Stomach (tissue), 9 donors: Measurements from ENCODE around the gene PFKFB4. TPM values are rescaled to one million over a fixed set of nuclear protein-coding genes. Genes with fewer than 3 reads are reported as not detected.
A peak's percentile ranks its signal among the peaks of the same experiment; 100 is the strongest.

Experiments
- DNase-seq, 2 donors: peaks; one replicate each; pipeline versions ENCODE4 v3.0.0 to v3.0.0-alpha.2; 2013 to 2019
- H3K27ac ChIP-seq, 5 donors: fragments of 200-600 bp in 4 of 5; sonication (generic) in 4 of 5; one replicate each; pipeline ENCODE4 v1.5.1; 2013 to 2019; ENCODE audit warnings: mild to moderate bottlenecking in 1 of 5, moderate library complexity in 1 of 5
- H3K27me3 ChIP-seq, 3 donors: fragments of 200-600 bp; sonication (generic); one replicate each; pipeline ENCODE4 v1.5.1; 2017 to 2019; ENCODE audit warnings: mixed run types in 1 of 3
- H3K36me3 ChIP-seq, 4 donors: fragments of 200-600 bp; sonication (generic); 1 replicate in 3 of 4; 2 replicates in 1 of 4; pipeline ENCODE4 v1.5.1; 2016 to 2019
- H3K4me1 ChIP-seq, 4 donors: fragments of 200-600 bp; sonication (generic); one replicate each; pipeline ENCODE4 v1.5.1; 2016 to 2019
- H3K4me3 ChIP-seq, 4 donors: fragments of 200-600 bp; sonication (generic) in 3 of 4; one replicate each; pipeline ENCODE4 v1.5.1; 2016 to 2019; ENCODE audit warnings: mild to moderate bottlenecking in 1 of 4
- H3K9me3 ChIP-seq, 4 donors: fragments of 200-600 bp; sonication (generic); one replicate each; pipeline ENCODE4 v1.5.1; 2016 to 2019
- CTCF ChIP-seq, 7 experiments: fragments of 450-650 bp in 4 of 7; fragments of 200-600 bp in 3 of 7; sonication (generic) in 3 of 7; IDR thresholded peaks; one replicate each; pipeline ENCODE4 v1.5.1; 2016 to 2019; ENCODE audit warnings: antibody characterized with exemption in 7 of 7, control low read depth in 2 of 7, mild to moderate bottlenecking in 1 of 7
- EP300 ChIP-seq: sonication (generic); formaldehyde crosslinking; IDR thresholded peaks from one replicate; pipeline ENCODE4 v1.6.1; 2017; ENCODE audit warnings: antibody characterized with exemption
- POLR2A ChIP-seq, 4 donors: fragments of 450-650 bp; IDR thresholded peaks; one replicate each; pipeline ENCODE4 v1.6.1; 2016; ENCODE audit warnings: antibody characterized with exemption in 4 of 4, control low read depth in 2 of 4, mild to moderate bottlenecking in 1 of 4, moderate library complexity in 1 of 4
- POLR2AphosphoS5 ChIP-seq, 3 donors: sonication (generic); formaldehyde crosslinking; IDR thresholded peaks; one replicate each; pipeline ENCODE4 v1.6.1; 2016; ENCODE audit warnings: antibody characterized with exemption in 3 of 3
- WGBS, 5 donors: extraction: QIAGEN DNeasy Blood & Tissue Kit in 3 of 5; methylation state at CpG; one replicate each; pipeline versions ENCODE4 v1.1.5 to v1.1.7; 2013 to 2018; 5-methylcytosine and 5-hydroxymethylcytosine counted together
- intact Hi-C: fragments of 100-400 bp; cut with DNase I; formaldehyde crosslinking; loops from one replicate; pipeline ENCODE4 v1.15.1; 2023; ENCODE audit warnings: low total_unique reads
- polyA plus RNA-seq, 3 donors: library from polyadenylated mRNA; stranded (reverse); fragments of 200-250 nt; gene quantifications; one replicate each; pipeline ENCODE4 v1.2.3, GENCODE V29; 2013
- total RNA-seq, 5 donors: library from RNA; depleted of rRNA; stranded (reverse); fragments of >200 nt; gene quantifications; one replicate each; pipeline versions ENCODE4 v1.1.0 to v1.2.3, GENCODE V29; 2014 to 2016
- donor health status: healthy with polysubstance abuse.
- donor health status: Bipolar disorder and iron deficiency.
- donor health status: healthy.

Gene PFKFB4
- total and polyA plus RNA-seq, 8 donors, result 0.61 to 9.6 (median 1.5) TPM; not detected in 1

GRCh38 chr3:48528048-48528447, 28.6 kb downstream of the PFKFB4 start:
- Histone ChIP-seq H3K4me3 (no peak overlapping the region), H3K36me3 (peaks cover 0 to 13% (median 8%) of the 10 kb centered on the region in 4 donors), H3K9me3 (no peaks in the 10 kb centered on the region), H3K27ac (peak overlapping the region in 2 of 5 donors; percentile 10 to 53), H3K4me1 (no peaks in the 10 kb centered on the region), H3K27me3 (no peaks in the 10 kb centered on the region)
- no peak for TF ChIP-seq POLR2A (IDR thresholded peaks at IDR 0.05)
- no peak for TF ChIP-seq CTCF (IDR thresholded peaks at IDR 0.05)
- no peak for TF ChIP-seq EP300
- TF ChIP-seq POLR2AphosphoS5 (IDR thresholded peaks at IDR 0.05), result no peak
- 80 to 97% (median 90%) methylated on average over 9 of the region's 9 CpGs for WGBS, 5 donors
- no peak for DNase-seq
- intact Hi-C loops, result no loop called here

- H3K9me3 ChIP-seq, result no peaks in the 10 kb centered on the region
- intact Hi-C loops, result no loop called here
- WGBS, 5 donors, result 87 to 97% (median 93%) methylated on average over 6 to 9 of the region's 9 CpGs
- no peak for DNase-seq
- H3K27me3 ChIP-seq, result no peaks in the 10 kb centered on the region
- H3K4me1 ChIP-seq, result no peaks in the 10 kb centered on the region
- H3K36me3 ChIP-seq, result peaks cover 0 to 26% (median 9%) of the 10 kb centered on the region in 4 donors
- TF ChIP-seq POLR2A (IDR thresholded peaks at IDR 0.05), result no peak
- no peak for TF ChIP-seq CTCF (IDR thresholded peaks at IDR 0.05)
- no peak for TF ChIP-seq EP300
- TF ChIP-seq POLR2AphosphoS5 (IDR thresholded peaks at IDR 0.05), result no peak
- H3K4me3 ChIP-seq, result no peak overlapping the region
- H3K27ac ChIP-seq, result no peak overlapping the region
These were observed 31.6 kb downstream of the PFKFB4 start for GRCh38 chr3:48524970-48525369.

- Histone ChIP-seq H3K36me3 (peaks cover 0 to 32% (median 5%) of the 10 kb centered on the region in 4 donors), H3K4me1 (no peaks in the 10 kb centered on the region), H3K4me3 (no peak overlapping the region), H3K9me3 (no peaks in the 10 kb centered on the region), H3K27ac (no peak overlapping the region), H3K27me3 (no peaks in the 10 kb centered on the region)
- TF ChIP-seq CTCF (IDR thresholded peaks at IDR 0.05) (no peak), EP300 (no peak), POLR2A (IDR thresholded peaks at IDR 0.05) (no peak), POLR2AphosphoS5 (IDR thresholded peaks at IDR 0.05) (no peak)
- intact Hi-C loops, result no loop called here
- no peak for DNase-seq
- 82 to 94% (median 92%) methylated on average over 4 to 6 of the region's 6 CpGs for WGBS, 5 donors
These were observed 35.0 kb downstream of the PFKFB4 start for GRCh38 chr3:48521635-48522034.

GRCh38 chr3:48519277-48519643, 37.3 kb downstream of the PFKFB4 start:
- Histone ChIP-seq H3K27me3 (no peaks in the 10 kb centered on the region), H3K9me3 (no peaks in the 10 kb centered on the region), H3K4me1 (no peaks in the 10 kb centered on the region), H3K27ac (no peak overlapping the region), H3K36me3 (peaks cover 0 to 25% (median 5%) of the 10 kb centered on the region in 4 donors), H3K4me3 (no peak overlapping the region)
- intact Hi-C loops, result no loop called here
- WGBS, 5 donors, result 86 to 98% (median 96%) methylated on average over 8 to 9 of the region's 9 CpGs
- no peak for TF ChIP-seq POLR2A (IDR thresholded peaks at IDR 0.05)
- no peak for TF ChIP-seq POLR2AphosphoS5 (IDR thresholded peaks at IDR 0.05)
- TF ChIP-seq EP300, result no peak
- no peak for TF ChIP-seq CTCF (IDR thresholded peaks at IDR 0.05)
- no peak for DNase-seq
